Liver (tissue), 3 donors: Measurements from ENCODE around the gene PRELID1.

Experiments
- CTCF ChIP-seq: fragments of 150-350 bp; IDR thresholded peaks from 2 replicates; pipeline ENCODE4 v1.5.1; 2017; ENCODE audit warnings: improper control_type of control experiment, low read depth, low read length; ENCODE audit not compliant: missing input control
- EGR1 ChIP-seq, 2 donors: IDR thresholded peaks; 2 replicates each; pipeline ENCODE4 v1.6.1; 2016 to 2018; ENCODE audit warnings: antibody characterized with exemption in 2 of 2, low read depth in 2 of 2
- HNF4G ChIP-seq: IDR thresholded peaks from 2 replicates; pipeline ENCODE4 v1.6.1; 2016; ENCODE audit warnings: antibody characterized with exemption
- MAX ChIP-seq: IDR thresholded peaks from 2 replicates; pipeline ENCODE4 v1.6.1; 2016; ENCODE audit warnings: antibody characterized with exemption
- RAD21 ChIP-seq, 2 donors: IDR thresholded peaks; 2 replicates each; pipeline ENCODE4 v1.6.1; 2016; ENCODE audit warnings: antibody characterized with exemption in 2 of 2, mild to moderate bottlenecking in 2 of 2
- REST ChIP-seq: IDR thresholded peaks from 2 replicates; pipeline ENCODE4 v1.6.1; 2016; ENCODE audit warnings: antibody characterized with exemption, mild to moderate bottlenecking
- TAF1 ChIP-seq: conservative IDR thresholded peaks from 2 replicates; pipeline ENCODE4 v1.6.1; 2016; ENCODE audit warnings: antibody characterized with exemption, mild to moderate bottlenecking
- YY1 ChIP-seq: IDR thresholded peaks from 2 replicates; pipeline ENCODE4 v1.6.1; 2016; ENCODE audit warnings: antibody characterized with exemption, mild to moderate bottlenecking
- donor health status: healthy.
- donor health status: healthy.

- TF ChIP-seq MAX (no peak), CTCF (no peak), TAF1 (no peak), RAD21 (IDR thresholded peaks at IDR 0.05) (no peak), REST (no peak), EGR1 (IDR thresholded peaks at IDR 0.05; ENCODE audit: low read depth in 2 of 2) (no peak), HNF4G (no peak), YY1 (no peak)
Measured at GRCh38 chr5:177275883-177276282, 27.7 kb upstream of the PRELID1 start.
